Psoas muscle (tissue), 8 donors: Measurements from ENCODE around the gene CAMKMT. TPM values are rescaled to one million over a fixed set of nuclear protein-coding genes. Genes with fewer than 3 reads are reported as not detected.

Experiments used
- ATAC-seq, 4 donors: fragments of 200-7000 bp; cut with Tn5 transposase; one replicate each; pipeline ENCODE4 v1.9.1; 2020; ENCODE audit warnings: moderate library complexity in 3 of 4, mild to moderate bottlenecking in 2 of 4
- DNase-seq, 2 donors: peaks; one replicate each; pipeline ENCODE4 v3.0.0-alpha.2; 2020
- H3K27ac ChIP-seq: fragments of 200-600 bp; one replicate; pipeline ENCODE4 v1.8.0; 2022
- H3K27me3 ChIP-seq, 3 donors: fragments of 200-600 bp in 1 of 3; one replicate each; pipeline versions ENCODE4 v1.6.1 to v1.8.0; 2013 to 2022; ENCODE audit warnings: low read length in 2 of 3, mild to moderate bottlenecking in 2 of 3, moderate library complexity in 1 of 3; ENCODE audit not compliant: insufficient read depth in 3 of 3
- H3K36me3 ChIP-seq, 2 donors: fragments of 200-600 bp in 1 of 2; one replicate each; pipeline versions ENCODE4 v1.6.1 to v1.8.0; 2013 to 2022; ENCODE audit warnings: low read depth in 1 of 2, mild to moderate bottlenecking in 1 of 2, moderate library complexity in 1 of 2; ENCODE audit not compliant: insufficient read depth in 1 of 2
- H3K4me1 ChIP-seq: fragments of 200-600 bp; one replicate; pipeline ENCODE4 v1.8.0; 2022
- H3K4me3 ChIP-seq: fragments of 200-600 bp; one replicate; pipeline ENCODE4 v1.8.0; 2022; ENCODE audit warnings: mild to moderate bottlenecking
- H3K9me3 ChIP-seq: fragments of 200-600 bp; one replicate; pipeline ENCODE4 v1.8.0; 2022
- WGBS, 3 donors: extraction: QIAGEN DNeasy Blood & Tissue Kit; methylation state at CpG; one replicate each; pipeline versions ENCODE4 v1.1.6 to v1.1.7; 2013; 5-methylcytosine and 5-hydroxymethylcytosine counted together
- intact Hi-C, 2 donors: fragments of 100-400 bp; cut with DNase I; formaldehyde crosslinking; loops; one replicate each; pipeline versions ENCODE4 v1.11.0 to v1.14.2; 2022
- polyA plus RNA-seq, 3 donors: library from polyadenylated mRNA; stranded (reverse); fragments of 200-250 nt; gene quantifications; one replicate each; pipeline ENCODE4 v1.2.3, GENCODE V29; 2013
- total RNA-seq, 4 donors: library from RNA; stranded (reverse); fragmentation: NEBNext Ultra II Directional in 2 of 4; extraction: Animal tissue kit (Norgen Biotek cat#: 25700) in 2 of 4; gene quantifications; one replicate each; pipeline versions ENCODE4 v1.2.1 to v1.2.4, GENCODE V29; 2021 to 2023
- TF ChIP-seq, protein P1 (sequence below): fragments of 200-600 bp; IDR thresholded peaks from one replicate; pipeline ENCODE4 v1.8.0; 2022; ENCODE audit warnings: antibody characterized with exemption
- donor health status: healthy with polysubstance abuse.
- donor health status: DM: no; HTN: no; CAD: no; lungs with moderate emphysema.
- donor health status: Bipolar disorder and iron deficiency.
- donor health status: healthy.
- donor health status: DM: yes; HTN: yes; CAD: no.
- donor health status: DM: no; HTN: no; CAD: no.
- donor health status: DM: no; HTN: no; CAD: no.
- donor health status: DM: yes; HTN: yes; CAD: no.

CAMKMT gene
- total and polyA plus RNA-seq, 7 donors: 2.8 to 7.3 (median 4.5) TPM

DNA sequence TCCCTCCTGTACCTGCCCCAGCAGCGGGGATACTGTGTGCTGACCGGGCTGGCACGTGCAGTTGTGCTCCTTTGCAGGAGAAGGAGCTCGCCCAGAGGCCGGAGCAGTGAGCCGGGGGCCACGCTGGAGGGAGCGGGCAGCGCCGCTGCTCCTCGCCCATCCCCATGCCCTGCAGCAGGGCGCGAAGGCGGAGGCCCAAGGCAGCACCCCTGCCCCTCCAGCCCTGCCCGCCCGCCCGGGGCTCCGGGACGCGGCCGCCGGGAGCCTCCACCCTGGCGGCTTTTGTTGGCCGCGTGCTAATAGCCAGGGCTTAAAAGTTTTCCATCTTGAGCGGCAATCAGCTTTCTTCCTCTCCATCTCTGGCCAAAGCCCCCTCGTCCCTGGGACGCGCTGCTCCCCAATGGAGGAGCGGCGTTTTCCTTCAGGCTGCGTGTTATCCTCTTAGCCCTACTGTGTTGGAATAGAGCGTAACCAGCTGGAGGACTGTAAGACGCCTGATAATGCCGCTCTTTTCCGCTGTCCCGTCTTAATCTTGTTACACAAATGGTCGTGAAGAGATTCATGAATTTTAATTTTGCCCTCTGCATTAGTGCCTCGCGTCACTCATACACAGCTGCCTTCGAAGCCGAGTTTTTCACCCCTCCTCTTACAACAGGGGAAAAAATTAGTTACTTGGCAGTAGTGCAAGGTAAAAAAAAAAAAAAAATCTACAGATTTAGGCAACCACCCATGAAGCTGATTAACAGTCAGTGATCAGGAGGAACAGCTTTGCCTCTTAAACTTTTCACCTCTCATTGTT lies 406.9 kb downstream of the CAMKMT start:
- Histone ChIP-seq H3K27ac (no peak overlapping the region), H3K9me3 (no peaks in the 10 kb centered on the region), H3K36me3 (no peaks in the 10 kb centered on the region), H3K4me3 (peak overlapping the region; percentile 44), H3K4me1 (no peaks in the 10 kb centered on the region), H3K27me3 (peaks cover 0 to 10% (median 0%) of the 10 kb centered on the region in 3 donors)
- ATAC-seq (no peak), DNase-seq (no peak)
- intact Hi-C loops: no loop called here
- TF ChIP-seq, protein P1, sequence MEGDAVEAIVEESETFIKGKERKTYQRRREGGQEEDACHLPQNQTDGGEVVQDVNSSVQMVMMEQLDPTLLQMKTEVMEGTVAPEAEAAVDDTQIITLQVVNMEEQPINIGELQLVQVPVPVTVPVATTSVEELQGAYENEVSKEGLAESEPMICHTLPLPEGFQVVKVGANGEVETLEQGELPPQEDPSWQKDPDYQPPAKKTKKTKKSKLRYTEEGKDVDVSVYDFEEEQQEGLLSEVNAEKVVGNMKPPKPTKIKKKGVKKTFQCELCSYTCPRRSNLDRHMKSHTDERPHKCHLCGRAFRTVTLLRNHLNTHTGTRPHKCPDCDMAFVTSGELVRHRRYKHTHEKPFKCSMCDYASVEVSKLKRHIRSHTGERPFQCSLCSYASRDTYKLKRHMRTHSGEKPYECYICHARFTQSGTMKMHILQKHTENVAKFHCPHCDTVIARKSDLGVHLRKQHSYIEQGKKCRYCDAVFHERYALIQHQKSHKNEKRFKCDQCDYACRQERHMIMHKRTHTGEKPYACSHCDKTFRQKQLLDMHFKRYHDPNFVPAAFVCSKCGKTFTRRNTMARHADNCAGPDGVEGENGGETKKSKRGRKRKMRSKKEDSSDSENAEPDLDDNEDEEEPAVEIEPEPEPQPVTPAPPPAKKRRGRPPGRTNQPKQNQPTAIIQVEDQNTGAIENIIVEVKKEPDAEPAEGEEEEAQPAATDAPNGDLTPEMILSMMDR: no peak
- WGBS, 3 donors: 19 to 30% (median 25%) methylated on average over 41 to 42 of the region's 42 CpGs

- Histone ChIP-seq H3K4me1 (no peaks in the 10 kb centered on the region), H3K4me3 (no peak overlapping the region), H3K9me3 (no peaks in the 10 kb centered on the region), H3K27ac (no peak overlapping the region), H3K27me3 (peaks cover 0 to 10% (median 0%) of the 10 kb centered on the region in 3 donors), H3K36me3 (no peaks in the 10 kb centered on the region)
- WGBS, 3 donors: 89 to 93% (median 89%) methylated on average over 9 of the region's 9 CpGs
- DNase-seq (no peak), ATAC-seq (no peak)
- intact Hi-C loops: no loop called here
- TF ChIP-seq, protein P1: no peak
Measured at GRCh38 chr2:44769349-44770011, 407.7 kb downstream of the CAMKMT start.

DNA sequence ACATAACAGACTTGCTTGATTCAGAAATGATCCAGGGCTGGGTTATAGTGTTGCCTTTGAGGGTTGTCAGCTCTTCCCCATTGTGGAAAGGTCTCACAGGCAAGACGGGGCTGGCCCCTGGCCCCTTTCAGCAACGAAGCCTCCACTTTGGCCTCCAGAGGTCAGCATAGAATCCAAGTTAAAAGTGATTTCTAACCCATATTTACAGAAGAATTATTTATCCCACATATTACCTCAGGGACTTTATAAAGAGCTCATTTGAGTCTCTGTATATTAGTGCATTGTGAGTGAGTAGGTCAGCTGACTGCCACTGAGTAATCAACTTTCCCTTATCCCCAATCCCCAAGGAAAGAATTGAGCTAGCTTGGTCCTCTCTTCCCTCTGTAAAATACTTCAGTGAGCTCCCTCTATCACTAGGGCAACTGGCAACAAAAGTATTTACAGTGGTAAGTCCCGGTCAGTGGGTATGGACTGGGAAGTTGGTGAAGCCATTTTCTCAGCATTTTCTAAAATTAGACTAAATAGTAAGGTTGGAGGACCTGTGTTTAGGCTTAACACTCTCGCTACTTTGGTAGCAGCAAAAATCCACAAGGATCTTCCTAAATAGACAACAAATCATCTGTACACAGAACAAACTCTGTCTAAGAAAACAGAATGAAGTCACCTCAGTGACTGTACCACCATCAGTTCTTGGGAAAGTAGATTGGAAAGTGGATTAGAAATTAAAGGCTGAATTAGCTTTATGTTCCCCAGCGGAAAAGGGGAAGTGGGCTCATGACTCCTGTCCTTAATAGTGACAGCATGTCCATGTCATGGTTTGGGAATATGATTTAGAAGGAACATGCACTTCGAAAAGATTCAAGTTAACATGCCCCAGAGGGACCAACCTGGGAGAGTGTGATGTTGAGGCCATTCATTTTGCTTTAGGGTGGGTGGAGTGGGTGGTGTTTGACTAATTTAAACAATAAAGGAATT lies 408.8 kb downstream of the CAMKMT start:
- intact Hi-C loops: no loop called here
- TF ChIP-seq, protein P1: no peak

GRCh38 chr2:44771522-44771921 lies 409.8 kb downstream of the CAMKMT start:
- 93 to 98% (median 95%) methylated on average over 2 of the region's 2 CpGs for WGBS, 3 donors
- Histone ChIP-seq H3K9me3 (no peaks in the 10 kb centered on the region), H3K27me3 (peaks cover 0 to 10% (median 0%) of the 10 kb centered on the region in 3 donors), H3K27ac (no peak overlapping the region), H3K4me3 (no peak overlapping the region), H3K4me1 (no peaks in the 10 kb centered on the region), H3K36me3 (no peaks in the 10 kb centered on the region)
- TF ChIP-seq, protein P1: no peak
- intact Hi-C loops: no loop called here
- ATAC-seq: no peak
- no peak for DNase-seq

More for the DNA sequence above, 408.8 kb downstream of the CAMKMT start:
- no peak overlapping the region for H3K4me3 ChIP-seq
- ATAC-seq (no peak), DNase-seq (no peak)
- no peaks in the 10 kb centered on the region for H3K9me3 ChIP-seq
- no peaks in the 10 kb centered on the region for H3K36me3 ChIP-seq
- peaks cover 0 to 10% (median 0%) of the 10 kb centered on the region in 3 donors for H3K27me3 ChIP-seq
- no peaks in the 10 kb centered on the region for H3K4me1 ChIP-seq
- no peak overlapping the region for H3K27ac ChIP-seq
- 88 to 91% (median 91%) methylated on average over 6 of the region's 6 CpGs for WGBS, 3 donors
